ACC112 (cell line): Measurements from ENCODE around the gene TRIB2.

Experiments used
- H2AFZ ChIP-seq: fragments of 200-600 bp; sonication (generic); one replicate; pipeline ENCODE4 v1.6.0; 2017; ENCODE audit warnings: antibody characterized with exemption, low read length; ENCODE audit not compliant: unreplicated experiment
- H3K27ac ChIP-seq: fragments of 200-600 bp; sonication (generic); 2 replicates; pipeline ENCODE4 v1.5.1; 2014; ENCODE audit warnings: low read depth, mild to moderate bottlenecking, antibody characterized with exemption, low read length, moderate library complexity
- H3K27me3 ChIP-seq: fragments of 200-600 bp; sonication (generic); 2 replicates; pipeline ENCODE4 v1.6.1; 2014; ENCODE audit warnings: mild to moderate bottlenecking, antibody characterized with exemption, low read length, moderate library complexity, mixed read lengths; ENCODE audit not compliant: insufficient read depth
- H3K36me3 ChIP-seq: fragments of 200-600 bp; sonication (generic); 2 replicates; pipeline ENCODE4 v1.6.1; 2016; ENCODE audit warnings: mild to moderate bottlenecking, antibody characterized with exemption, low read length, moderate library complexity, mixed read lengths; ENCODE audit not compliant: insufficient read depth
- H3K4me1 ChIP-seq: fragments of 200-600 bp; sonication (generic); one replicate; pipeline ENCODE4 v1.6.1; 2016; ENCODE audit warnings: low read length, mixed read lengths; ENCODE audit not compliant: insufficient read depth, unreplicated experiment, control insufficient read depth
- H3K4me3 ChIP-seq: fragments of 200-600 bp; sonication (generic); 2 replicates; pipeline ENCODE4 v1.5.1; 2014; ENCODE audit warnings: mild to moderate bottlenecking, low read depth, low read length
- H3K79me2 ChIP-seq: fragments of 200-600 bp; sonication (generic); one replicate; pipeline ENCODE4 v1.6.0; 2016; ENCODE audit warnings: low read length; ENCODE audit not compliant: control insufficient read depth, unreplicated experiment, insufficient read depth

Gene TRIB2

GRCh38 chr2:12712881-12713280, 3.9 kb upstream of the TRIB2 start:
- H3K27ac ChIP-seq, result no peak overlapping the region
- peaks cover 9% of the 10 kb centered on the region for H3K79me2 ChIP-seq
- H3K4me3 ChIP-seq, result no peak overlapping the region
- no peak overlapping the region for H2AFZ ChIP-seq
- H3K36me3 ChIP-seq, result no peaks in the 10 kb centered on the region
- peaks cover 32% of the 10 kb centered on the region for H3K4me1 ChIP-seq
- H3K27me3 ChIP-seq, result no peaks in the 10 kb centered on the region

- peak overlapping the region; percentile 57 for H3K27ac ChIP-seq
- H3K4me3 ChIP-seq, result no peak overlapping the region
- H3K27me3 ChIP-seq, result no peaks in the 10 kb centered on the region
- no peaks in the 10 kb centered on the region for H3K36me3 ChIP-seq
- H3K79me2 ChIP-seq, result peaks cover 26% of the 10 kb centered on the region
- H2AFZ ChIP-seq, result no peak overlapping the region
- peaks cover 32% of the 10 kb centered on the region for H3K4me1 ChIP-seq
These were observed 2.1 kb upstream of the TRIB2 start for GRCh38 chr2:12714391-12715221.

GRCh38 chr2:12715258-12716031, 1.3 kb upstream of the TRIB2 start:
- Histone ChIP-seq H3K27me3 (no peaks in the 10 kb centered on the region), H2AFZ (no peak overlapping the region), H3K27ac (peak overlapping the region; percentile 57)

GRCh38 chr2:12716032-12716281, 779 bp upstream of the TRIB2 start:
- Histone ChIP-seq H3K36me3 (no peaks in the 10 kb centered on the region), H3K27ac (peak overlapping the region; percentile 57)

More at GRCh38 chr2:12715258-12716031, 1.3 kb upstream of the TRIB2 start:
- H3K79me2 ChIP-seq, result peaks cover 33% of the 10 kb centered on the region
- peak overlapping the region; percentile 85 for H3K4me3 ChIP-seq
- H3K4me1 ChIP-seq, result peaks cover 37% of the 10 kb centered on the region
- H3K36me3 ChIP-seq, result no peaks in the 10 kb centered on the region

GRCh38 chr2:12717191-12718014, 667 bp downstream of the TRIB2 start:
- Histone ChIP-seq H2AFZ (peak overlapping the region; percentile 73), H3K4me1 (peaks cover 56% of the 10 kb centered on the region), H3K4me3 (peak overlapping the region; percentile 95), H3K27me3 (no peaks in the 10 kb centered on the region), H3K27ac (peak overlapping the region; percentile 68), H3K36me3 (no peaks in the 10 kb centered on the region), H3K79me2 (peaks cover 53% of the 10 kb centered on the region)

More at GRCh38 chr2:12716032-12716281, 779 bp upstream of the TRIB2 start:
- Histone ChIP-seq H3K27me3 (no peaks in the 10 kb centered on the region), H3K4me3 (peak overlapping the region; percentile 85), H2AFZ (no peak overlapping the region), H3K4me1 (peaks cover 42% of the 10 kb centered on the region), H3K79me2 (peaks cover 38% of the 10 kb centered on the region)

GRCh38 chr2:12718015-12718671, 1.4 kb downstream of the TRIB2 start:
- H3K27ac ChIP-seq, result peak overlapping the region; percentile 68
- H2AFZ ChIP-seq, result peak overlapping the region; percentile 7
- peaks cover 60% of the 10 kb centered on the region for H3K79me2 ChIP-seq
- H3K27me3 ChIP-seq, result no peaks in the 10 kb centered on the region
- peaks cover 60% of the 10 kb centered on the region for H3K4me1 ChIP-seq
- no peaks in the 10 kb centered on the region for H3K36me3 ChIP-seq
- peak overlapping the region; percentile 95 for H3K4me3 ChIP-seq

- H2AFZ ChIP-seq, result peak overlapping the region; percentile 7
- H3K36me3 ChIP-seq, result 0 out of 2 replicates have a peak, but pooled peaks cover 7% of the 10 kb centered on the region
These were observed 2.1 kb downstream of the TRIB2 start for GRCh38 chr2:12718711-12719399.

GRCh38 chr2:12719400-12720277, 2.9 kb downstream of the TRIB2 start:
- Histone ChIP-seq H2AFZ (no peak overlapping the region), H3K4me1 (peaks cover 46% of the 10 kb centered on the region), H3K4me3 (peak overlapping the region; percentile 95), H3K36me3 (peaks cover 15% of the 10 kb centered on the region; the same call in 1 of the 2 replicates), H3K27me3 (no peaks in the 10 kb centered on the region), H3K27ac (peak overlapping the region; percentile 68), H3K79me2 (peaks cover 72% of the 10 kb centered on the region)

More at GRCh38 chr2:12718711-12719399, 2.1 kb downstream of the TRIB2 start:
- peak overlapping the region; percentile 95 for H3K4me3 ChIP-seq
- H3K27ac ChIP-seq, result peak overlapping the region; percentile 68
- H3K27me3 ChIP-seq, result no peaks in the 10 kb centered on the region
- peaks cover 67% of the 10 kb centered on the region for H3K79me2 ChIP-seq
- H3K4me1 ChIP-seq, result peaks cover 54% of the 10 kb centered on the region

- peak overlapping the region; percentile 68 for H3K27ac ChIP-seq
- H3K36me3 ChIP-seq, result peaks cover 21% of the 10 kb centered on the region
- H3K4me1 ChIP-seq, result peaks cover 40% of the 10 kb centered on the region
- H3K4me3 ChIP-seq, result peak overlapping the region; percentile 95
- H3K27me3 ChIP-seq, result no peaks in the 10 kb centered on the region
- H2AFZ ChIP-seq, result no peak overlapping the region
- H3K79me2 ChIP-seq, result peaks cover 72% of the 10 kb centered on the region
These were observed 3.5 kb downstream of the TRIB2 start for GRCh38 chr2:12720278-12720620.
